Activated naive CD4-positive, alpha-beta T cell treated with Interleukin-2 at 50 U/mL for 16 hours (primary cell): Measurements from ENCODE around the gene CXCR2.
A peak's percentile ranks its signal among the peaks of the same experiment; 100 is the strongest.
"Not testable (repeated sequence)": the region's sequence is repeated elsewhere in the genome, so short reads cannot be mapped to it uniquely, and the experiment has no call there.

Source experiments
- DNase-seq: peaks from one replicate; pipeline ENCODE4 v3.0.0-alpha.2; 2020

Gene CXCR2

GRCh38 chr2:218130822-218131221, 5.0 kb downstream of the CXCR2 start:
- no peak for DNase-seq

GRCh38 chr2:218137514-218137913, 11.7 kb downstream of the CXCR2 start:
- no peak for DNase-seq

- DNase-seq = no peak
Measured at GRCh38 chr2:218138047-218138446, 12.2 kb downstream of the CXCR2 start.

- DNase-seq = no peak
Measured at GRCh38 chr2:218145124-218145523, 19.3 kb downstream of the CXCR2 start.

GRCh38 chr2:218146056-218146455, 20.2 kb downstream of the CXCR2 start:
- DNase-seq = no peak

GRCh38 chr2:218149098-218149497, 23.3 kb downstream of the CXCR2 start:
- no peak for DNase-seq

GRCh38 chr2:218149848-218150440, 24.1 kb downstream of the CXCR2 start:
- no peak for DNase-seq

- no peak for DNase-seq
Measured at GRCh38 chr2:218152172-218152571, 26.3 kb downstream of the CXCR2 start.

GRCh38 chr2:218152777-218153176, 26.9 kb downstream of the CXCR2 start:
- no peak for DNase-seq

GRCh38 chr2:218155953-218156479, 30.2 kb downstream of the CXCR2 start:
- no peak for DNase-seq

- no peak for DNase-seq
Measured at GRCh38 chr2:218161644-218162043, 35.8 kb downstream of the CXCR2 start.

- DNase-seq = no peak
Measured at GRCh38 chr2:218162814-218163213, 37.0 kb downstream of the CXCR2 start.

- DNase-seq = peak; percentile 14
Measured at GRCh38 chr2:218166791-218167190, 41.0 kb downstream of the CXCR2 start, which contains the start of gene CXCR1. TSS of gene CXCR1 (minus strand) at chr2:218166962. CDS start at chr2:218165211, 1,751 bp downstream.

- DNase-seq = no peak
Measured at GRCh38 chr2:218168016-218168415, 42.2 kb downstream of the CXCR2 start.

- DNase-seq = peak; percentile 67
Measured at GRCh38 chr2:218168635-218169462, 43.0 kb downstream of the CXCR2 start.

GRCh38 chr2:218169757-218170546, 44.1 kb downstream of the CXCR2 start:
- DNase-seq = no peak

- DNase-seq = not testable (repeated sequence)
Measured at GRCh38 chr2:218171744-218172143, 45.9 kb downstream of the CXCR2 start.

GRCh38 chr2:218172845-218173244, 47.0 kb downstream of the CXCR2 start:
- DNase-seq = no peak

GRCh38 chr2:218179782-218180181, 54.0 kb downstream of the CXCR2 start:
- no peak for DNase-seq

- DNase-seq = no peak
Measured at GRCh38 chr2:218180467-218181114, 54.8 kb downstream of the CXCR2 start.

- DNase-seq = no peak
Measured at GRCh38 chr2:218184331-218184730, 58.5 kb downstream of the CXCR2 start.

- DNase-seq = peak; percentile 73
Measured at GRCh38 chr2:218186355-218186766, 60.5 kb downstream of the CXCR2 start.
